Measurements from ENCODE around the gene UBL4B. TPM values are rescaled to one million over a fixed set of nuclear protein-coding genes. Genes with fewer than 3 reads are reported as not detected.

The UBL4B gene
- total RNA-seq, 1 donor from 2014 or later: not detected

GRCh38 chr1:110133436-110133835 is 21.2 kb downstream of the UBL4B start:
- H3K36me3 ChIP-seq (ENCODE audit: control insufficient read depth, insufficient read depth, low read length): no peaks in the 10 kb centered on the region

DNA sequence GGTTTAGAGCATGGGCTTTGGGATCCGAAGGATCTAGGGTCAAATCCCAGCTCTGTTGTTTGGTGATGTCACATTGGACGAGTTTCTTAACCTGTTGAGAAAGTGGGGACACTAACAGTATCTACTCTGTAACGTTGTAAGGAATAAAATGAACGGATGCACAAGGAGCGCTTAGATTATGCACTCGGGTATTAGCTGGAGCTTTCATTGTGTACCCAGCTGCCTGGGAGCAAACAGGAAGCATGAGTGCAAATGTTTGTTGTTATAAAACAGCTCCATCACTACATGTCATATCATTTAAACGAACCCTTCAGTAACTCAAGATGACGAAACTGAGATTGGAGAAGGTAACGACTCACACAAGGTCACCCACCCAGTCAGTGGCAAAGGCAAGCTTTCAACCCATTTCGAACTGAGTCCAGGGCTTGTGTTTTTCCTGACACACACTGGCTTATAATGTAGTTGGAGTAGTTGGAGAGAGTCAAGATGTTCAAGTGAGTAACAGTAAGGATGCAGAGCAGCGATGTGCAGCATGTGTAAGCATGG is 21.9 kb downstream of the UBL4B start:
- H3K4me3 ChIP-seq (ENCODE audit: low read depth, low read length): no peak overlapping the region
- DNase-seq (ENCODE audit: low read depth): no peak
- H3K36me3 ChIP-seq (ENCODE audit: control insufficient read depth, insufficient read depth, low read length): no peaks in the 10 kb centered on the region
- TF ChIP-seq CTCF (IDR thresholded peaks at IDR 0.05; ENCODE audit: insufficient read depth, low read length, poor library complexity, severe bottlenecking): no peak
- H3K27me3 ChIP-seq (ENCODE audit: control insufficient read depth, insufficient read depth, low read length): peaks cover 35% of the 10 kb centered on the region

More at GRCh38 chr1:110133436-110133835, 21.2 kb downstream of the UBL4B start:
- peaks cover 41% of the 10 kb centered on the region for H3K27me3 ChIP-seq (ENCODE audit: control insufficient read depth, insufficient read depth, low read length)
- no peak for TF ChIP-seq CTCF (IDR thresholded peaks at IDR 0.05; ENCODE audit: insufficient read depth, low read length, poor library complexity, severe bottlenecking)
- H3K4me3 ChIP-seq (ENCODE audit: low read depth, low read length): no peak overlapping the region
- DNase-seq (ENCODE audit: low read depth): no peak

GRCh38 chr1:110135246-110135645 is 23.0 kb downstream of the UBL4B start:
- no peak for TF ChIP-seq CTCF (IDR thresholded peaks at IDR 0.05; ENCODE audit: insufficient read depth, low read length, poor library complexity, severe bottlenecking)
- no peak overlapping the region for H3K4me3 ChIP-seq (ENCODE audit: low read depth, low read length)
- no peak for DNase-seq (ENCODE audit: low read depth)
- H3K36me3 ChIP-seq (ENCODE audit: control insufficient read depth, insufficient read depth, low read length): no peaks in the 10 kb centered on the region
- H3K27me3 ChIP-seq (ENCODE audit: control insufficient read depth, insufficient read depth, low read length): peaks cover 26% of the 10 kb centered on the region

DNA sequence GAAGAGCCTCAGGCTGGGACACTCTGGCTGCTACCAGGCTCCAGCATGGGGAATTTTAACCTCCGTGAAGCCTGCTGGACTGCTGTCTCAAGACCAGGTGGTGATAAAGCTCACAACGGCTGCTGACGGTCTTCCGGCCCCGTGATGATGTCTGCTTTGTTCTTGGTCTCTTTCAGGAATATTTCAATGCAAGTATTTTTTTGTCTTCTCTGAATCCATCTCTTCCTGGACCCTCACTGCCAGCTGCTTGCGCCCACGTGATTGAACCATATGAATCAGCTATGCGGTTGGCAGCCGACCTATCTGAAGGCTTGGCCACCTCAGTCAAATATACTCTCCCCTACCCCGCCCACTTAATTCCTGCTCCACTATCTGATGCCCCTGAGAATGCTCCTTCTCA is 23.4 kb downstream of the UBL4B start:
- no peak for TF ChIP-seq CTCF (IDR thresholded peaks at IDR 0.05; ENCODE audit: insufficient read depth, low read length, poor library complexity, severe bottlenecking)
- H3K27me3 ChIP-seq (ENCODE audit: control insufficient read depth, insufficient read depth, low read length): peaks cover 22% of the 10 kb centered on the region
- H3K36me3 ChIP-seq (ENCODE audit: control insufficient read depth, insufficient read depth, low read length): no peaks in the 10 kb centered on the region
- DNase-seq (ENCODE audit: low read depth): no peak
- H3K4me3 ChIP-seq (ENCODE audit: low read depth, low read length): no peak overlapping the region

GRCh38 chr1:110136911-110137310 is 24.7 kb downstream of the UBL4B start:
- no peak for TF ChIP-seq CTCF (IDR thresholded peaks at IDR 0.05; ENCODE audit: insufficient read depth, low read length, poor library complexity, severe bottlenecking)
- H3K4me3 ChIP-seq (ENCODE audit: low read depth, low read length): no peak overlapping the region
- no peak for DNase-seq (ENCODE audit: low read depth)
- H3K27me3 ChIP-seq (ENCODE audit: control insufficient read depth, insufficient read depth, low read length): peaks cover 14% of the 10 kb centered on the region
- H3K36me3 ChIP-seq (ENCODE audit: control insufficient read depth, insufficient read depth, low read length): no peaks in the 10 kb centered on the region

DNA sequence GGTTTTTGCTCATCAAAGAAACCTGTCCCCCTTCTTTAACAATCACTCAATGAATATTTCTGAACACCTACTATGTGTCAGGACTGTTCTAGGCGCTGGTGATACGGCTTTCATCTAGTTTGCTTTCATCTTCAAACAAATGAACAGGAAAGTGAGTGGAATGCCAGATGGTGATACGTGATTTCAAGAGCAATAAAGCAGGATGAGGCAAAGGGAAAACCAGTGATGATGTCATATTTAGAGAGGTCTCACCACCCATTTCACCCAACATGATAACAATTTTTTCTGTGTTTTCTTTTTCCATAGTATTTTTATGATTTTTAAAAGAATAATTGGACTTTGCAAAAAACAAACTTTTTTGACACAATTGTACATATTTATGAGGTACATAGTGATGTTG is 26.7 kb downstream of the UBL4B start:
- Histone ChIP-seq H3K27me3 (ENCODE audit: control insufficient read depth, insufficient read depth, low read length) (peaks cover 12% of the 10 kb centered on the region), H3K36me3 (ENCODE audit: control insufficient read depth, insufficient read depth, low read length) (no peaks in the 10 kb centered on the region), H3K4me3 (ENCODE audit: low read depth, low read length) (no peak overlapping the region)
- TF ChIP-seq CTCF (IDR thresholded peaks at IDR 0.05; ENCODE audit: insufficient read depth, low read length, poor library complexity, severe bottlenecking): no peak
- no peak for DNase-seq (ENCODE audit: low read depth)

Measured in kidney epithelial cell (primary cell).